CD14-positive monocyte (primary cell): ENCODE measurements around the gene SCEL. TPM values are rescaled to one million over a fixed set of nuclear protein-coding genes. Genes with fewer than 3 reads are reported as not detected.

Source experiments
- DNase-seq, 3 donors: peaks; one replicate each; pipeline ENCODE4 v3.0.0-alpha.2; 2011 to 2022
- H2AFZ ChIP-seq: 2 replicates; pipeline ENCODE4 v1.6.0; 2012; ENCODE audit warnings: mild to moderate bottlenecking, low read depth, low read length, inconsistent platforms; ENCODE audit not compliant: insufficient read depth, poor library complexity, severe bottlenecking
- H3K27ac ChIP-seq, 2 donors: 1 replicate in 1 of 2; 2 replicates in 1 of 2; pipeline ENCODE4 v1.5.1; 2012 to 2013; ENCODE audit warnings: low read length in 2 of 2, control low read depth in 1 of 2, inconsistent platforms in 1 of 2, low read depth in 1 of 2, mild to moderate bottlenecking in 1 of 2
- H3K27me3 ChIP-seq, 2 donors: one replicate each; pipeline versions ENCODE4 v1.6.0 to v1.6.1; 2011 to 2013; ENCODE audit warnings: low read length in 2 of 2; ENCODE audit not compliant: control insufficient read depth in 2 of 2, insufficient read depth in 2 of 2
- H3K36me3 ChIP-seq, 2 donors: replicated peaks in 1 of 2; 1 replicate in 1 of 2; 2 replicates in 1 of 2; pipeline versions ENCODE4 v1.5.1 to v1.6.1; 2012 to 2013; ENCODE audit warnings: low read length in 2 of 2, control low read depth in 1 of 2, inconsistent platforms in 1 of 2, mild to moderate bottlenecking in 1 of 2; ENCODE audit not compliant: insufficient read depth in 2 of 2, control insufficient read depth in 1 of 2
- H3K4me1 ChIP-seq, 2 donors: 1 replicate in 1 of 2; 2 replicates in 1 of 2; pipeline versions ENCODE4 v1.5.1 to v1.6.1; 2012 to 2013; ENCODE audit warnings: low read length in 2 of 2, control low read depth in 1 of 2, inconsistent platforms in 1 of 2, mild to moderate bottlenecking in 1 of 2, moderate library complexity in 1 of 2; ENCODE audit not compliant: insufficient read depth in 2 of 2, control insufficient read depth in 1 of 2
- H3K4me2 ChIP-seq: replicated peaks from 2 replicates; pipeline ENCODE3; 2012; ENCODE audit warnings: low read length, moderate library complexity, mild to moderate bottlenecking; ENCODE audit not compliant: poor library complexity, severe bottlenecking; ENCODE audit errors: extremely low read depth
- H3K4me3 ChIP-seq, 3 experiments: fragments of 200-600 bp in 1 of 3; sonication (generic) in 1 of 3; replicated peaks in 1 of 3; 1 replicate in 2 of 3; 2 replicates in 1 of 3; pipeline ENCODE4 v1.5.1; 2011 to 2013; ENCODE audit warnings: low read length in 3 of 3, mild to moderate bottlenecking in 3 of 3, control low read depth in 2 of 3, low read depth in 2 of 3, inconsistent platforms in 1 of 3, moderate library complexity in 1 of 3
- H3K79me2 ChIP-seq: 2 replicates; pipeline ENCODE4 v1.6.0; 2012; ENCODE audit warnings: mild to moderate bottlenecking, control low read depth, inconsistent platforms, low read length, moderate library complexity; ENCODE audit not compliant: insufficient read depth
- H3K9ac ChIP-seq: 2 replicates; pipeline ENCODE4 v1.6.0; 2017; ENCODE audit warnings: low read length, mild to moderate bottlenecking; ENCODE audit not compliant: insufficient read depth, poor library complexity, severe bottlenecking
- H3K9me3 ChIP-seq, 2 donors: replicated peaks in 1 of 2; 1 replicate in 1 of 2; 2 replicates in 1 of 2; pipeline versions ENCODE4 v1.5.1 to v1.6.1; 2012 to 2013; ENCODE audit warnings: low read length in 2 of 2, control low read depth in 1 of 2; ENCODE audit not compliant: control insufficient read depth in 1 of 2, insufficient read depth in 1 of 2
- H4K20me1 ChIP-seq: 2 replicates; pipeline ENCODE4 v1.6.0; 2012; ENCODE audit warnings: mild to moderate bottlenecking, low read length, control low read depth, moderate library complexity; ENCODE audit not compliant: insufficient read depth
- H3K27ac Mint-ChIP-seq, 7 donors: one replicate each; pipeline ENCODE4 v1.8.0; 2020; ENCODE audit warnings: mild to moderate bottlenecking in 7 of 7, mixed read lengths in 7 of 7, moderate library complexity in 6 of 7, inconsistent platforms in 2 of 7
- H3K27me3 Mint-ChIP-seq, 3 donors: one replicate each; pipeline ENCODE4 v1.8.0; 2021 to 2022; ENCODE audit warnings: low read depth in 3 of 3, mild to moderate bottlenecking in 3 of 3, mixed read lengths in 3 of 3, moderate library complexity in 3 of 3, inconsistent platforms in 1 of 3
- H3K36me3 Mint-ChIP-seq, 2 donors: one replicate each; pipeline ENCODE4 v1.8.0; 2020; ENCODE audit warnings: mixed read lengths in 2 of 2, inconsistent platforms in 1 of 2, mild to moderate bottlenecking in 1 of 2
- H3K4me1 Mint-ChIP-seq: one replicate; pipeline ENCODE4 v1.8.0; 2020; ENCODE audit warnings: mild to moderate bottlenecking, mixed read lengths
- H3K4me3 Mint-ChIP-seq, 2 donors: one replicate each; pipeline ENCODE4 v1.8.0; 2020; ENCODE audit warnings: mild to moderate bottlenecking in 2 of 2, mixed read lengths in 2 of 2, moderate library complexity in 1 of 2
- H3K9me3 Mint-ChIP-seq, 7 donors: one replicate each; pipeline ENCODE4 v1.8.0; 2020 to 2022; ENCODE audit warnings: mixed read lengths in 7 of 7, mild to moderate bottlenecking in 6 of 7, moderate library complexity in 6 of 7, inconsistent platforms in 2 of 7
- WGBS: methylation state at CpG from one replicate; pipeline ENCODE4 v1.1.5; 2013; ENCODE audit warnings: missing lambda C conversion rate; ENCODE audit not compliant: insufficient coverage; 5-methylcytosine and 5-hydroxymethylcytosine counted together
- intact Hi-C, 2 donors: fragments of 100-400 bp; cut with micrococcal nuclease; formaldehyde crosslinking; loops; one replicate each; pipeline versions ENCODE4 v1.15.0 to v1.15.1; 2023
- polyA plus RNA-seq, 3 donors: library from polyadenylated mRNA; depleted of rRNA in 1 of 3; unstranded in 2 of 3; stranded (reverse) in 1 of 3; fragments of 300-500 nt in 2 of 3; fragments of >200 nt in 1 of 3; fragmentation: Illumina TruSeq in 2 of 3; gene quantifications; 1 replicate in 2 of 3; 2 replicates in 1 of 3; pipeline ENCODE4 v1.2.3, GENCODE V29; 2012 to 2021
- TF ChIP-seq, protein P1 (sequence below): fragments of 200-600 bp; IDR thresholded peaks from one replicate; pipeline ENCODE4 v1.8.0; 2022; ENCODE audit warnings: antibody characterized with exemption, mild to moderate bottlenecking

SCEL gene
- polyA plus RNA-seq, 3 donors = not detected

DNA sequence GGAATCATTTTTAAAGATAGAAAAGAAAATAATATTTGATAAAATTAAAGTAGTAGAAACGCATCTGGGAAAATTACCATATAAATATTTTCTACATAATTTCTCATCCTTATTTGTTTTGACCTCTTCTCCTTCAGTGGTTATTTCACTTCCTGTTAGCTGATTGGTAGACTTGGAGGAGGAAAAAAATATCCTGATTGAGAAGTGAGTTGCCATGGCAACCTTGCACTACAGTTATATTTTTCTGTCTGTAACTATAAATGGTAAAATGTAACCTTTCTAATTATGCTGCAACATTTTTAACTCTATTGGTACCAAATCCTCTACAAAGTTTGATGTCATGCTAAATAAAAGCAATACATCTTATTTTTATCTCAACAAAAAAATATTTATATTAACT is 45.2 kb downstream of the SCEL start:
- H3K27me3 Mint-ChIP-seq = peaks cover 1 to 3% (median 2%) of the 10 kb centered on the region in 3 donors
- Histone ChIP-seq H3K27me3 (no peaks in the 10 kb centered on the region), H3K4me3 (no peak overlapping the region), H4K20me1 (no peaks in the 10 kb centered on the region), H3K79me2 (no peaks in the 10 kb centered on the region), H3K4me1 (no peaks in the 10 kb centered on the region), H3K36me3 (no peaks in the 10 kb centered on the region), H3K4me2 (no peak overlapping the region), H3K27ac (no peak overlapping the region), H3K9ac (no peak overlapping the region), H3K9me3 (no peaks in the 10 kb centered on the region), H2AFZ (no peak overlapping the region)
- no peak overlapping the region for H3K27ac Mint-ChIP-seq
- intact Hi-C loops = no loop called here
- no peak overlapping the region for H3K4me3 Mint-ChIP-seq
- TF ChIP-seq, protein P1, sequence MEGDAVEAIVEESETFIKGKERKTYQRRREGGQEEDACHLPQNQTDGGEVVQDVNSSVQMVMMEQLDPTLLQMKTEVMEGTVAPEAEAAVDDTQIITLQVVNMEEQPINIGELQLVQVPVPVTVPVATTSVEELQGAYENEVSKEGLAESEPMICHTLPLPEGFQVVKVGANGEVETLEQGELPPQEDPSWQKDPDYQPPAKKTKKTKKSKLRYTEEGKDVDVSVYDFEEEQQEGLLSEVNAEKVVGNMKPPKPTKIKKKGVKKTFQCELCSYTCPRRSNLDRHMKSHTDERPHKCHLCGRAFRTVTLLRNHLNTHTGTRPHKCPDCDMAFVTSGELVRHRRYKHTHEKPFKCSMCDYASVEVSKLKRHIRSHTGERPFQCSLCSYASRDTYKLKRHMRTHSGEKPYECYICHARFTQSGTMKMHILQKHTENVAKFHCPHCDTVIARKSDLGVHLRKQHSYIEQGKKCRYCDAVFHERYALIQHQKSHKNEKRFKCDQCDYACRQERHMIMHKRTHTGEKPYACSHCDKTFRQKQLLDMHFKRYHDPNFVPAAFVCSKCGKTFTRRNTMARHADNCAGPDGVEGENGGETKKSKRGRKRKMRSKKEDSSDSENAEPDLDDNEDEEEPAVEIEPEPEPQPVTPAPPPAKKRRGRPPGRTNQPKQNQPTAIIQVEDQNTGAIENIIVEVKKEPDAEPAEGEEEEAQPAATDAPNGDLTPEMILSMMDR = no peak
- peaks cover 2% of the 10 kb centered on the region for H3K4me1 Mint-ChIP-seq
- H3K9me3 Mint-ChIP-seq = peaks cover 0 to 1% (median 0%) of the 10 kb centered on the region in 7 donors
- no peaks in the 10 kb centered on the region for H3K36me3 Mint-ChIP-seq
- no peak for DNase-seq
- WGBS = no CpG with 5 or more reads among the region's 1 CpG

GRCh38 chr13:77583581-77583980 is 48.1 kb downstream of the SCEL start:
- no peak for DNase-seq
- no peaks in the 10 kb centered on the region for H3K9me3 ChIP-seq
- H3K4me2 ChIP-seq = no peak overlapping the region
- H3K36me3 ChIP-seq = no peaks in the 10 kb centered on the region
- Mint-ChIP-seq H3K4me3 (no peak overlapping the region), H3K4me1 (peaks cover 2% of the 10 kb centered on the region), H3K27me3 (peaks cover 0 to 2% (median 1%) of the 10 kb centered on the region in 3 donors), H3K27ac (no peak overlapping the region), H3K36me3 (no peaks in the 10 kb centered on the region), H3K9me3 (peaks cover 0 to 1% (median 0%) of the 10 kb centered on the region in 7 donors)
- no peak overlapping the region for H3K4me3 ChIP-seq
- 100% methylated on average over 1 of the region's 3 CpGs for WGBS
- no peaks in the 10 kb centered on the region for H3K27me3 ChIP-seq
- no peaks in the 10 kb centered on the region for H3K4me1 ChIP-seq
- H3K9ac ChIP-seq = no peak overlapping the region
- no peak overlapping the region for H3K27ac ChIP-seq
- intact Hi-C loops = no loop called here
- no peaks in the 10 kb centered on the region for H4K20me1 ChIP-seq
- no peaks in the 10 kb centered on the region for H3K79me2 ChIP-seq
- TF ChIP-seq, protein P1 = no peak
- no peak overlapping the region for H2AFZ ChIP-seq
